GM18505 (cell line): ENCODE measurements around the gene PTPN1.

Experiments used
- ATAC-seq: cut with Tn5 transposase; IDR thresholded peaks from one replicate; pipeline ENCODE4 v1.9.1; 2021; ENCODE audit not compliant: unreplicated experiment
- POLR2A ChIP-seq: IDR thresholded peaks from 4 replicates; pipeline ENCODE4 v1.6.1; 2011; ENCODE audit warnings: borderline replicate concordance; ENCODE audit not compliant: insufficient read depth, insufficient read length; ENCODE audit errors: extremely low read depth

PTPN1 gene

GRCh38 chr20:50629670-50630045, 119.5 kb downstream of the PTPN1 start:
- no peak for ATAC-seq
- no peak for TF ChIP-seq POLR2A

GRCh38 chr20:50630578-50631263, 120.5 kb downstream of the PTPN1 start:
- ATAC-seq, result no peak
- TF ChIP-seq POLR2A, result no peak

- no peak for ATAC-seq
- TF ChIP-seq POLR2A, result no peak
These were observed 122.1 kb downstream of the PTPN1 start for GRCh38 chr20:50632236-50632635.

- no peak for ATAC-seq
- TF ChIP-seq POLR2A, result no peak
These were observed 122.5 kb downstream of the PTPN1 start for GRCh38 chr20:50632701-50633100.

GRCh38 chr20:50633361-50633760, 123.2 kb downstream of the PTPN1 start:
- ATAC-seq, result no peak
- no peak for TF ChIP-seq POLR2A

GRCh38 chr20:50634191-50634590, 124.0 kb downstream of the PTPN1 start:
- no peak for TF ChIP-seq POLR2A
- ATAC-seq, result no peak
